T-helper 17 cell (primary cell): ENCODE data around the gene DMRT2. TPM values are rescaled to one million over a fixed set of nuclear protein-coding genes. Genes with fewer than 3 reads are reported as not detected.

Experiments used
- ATAC-seq: fragments of 150-1000 bp; cut with Tn5 transposase; 2 replicates; pipeline ENCODE4 v1.10.0; 2021; ENCODE audit warnings: mild to moderate bottlenecking, moderate library complexity
- DNase-seq, 3 donors: peaks; one replicate each; pipeline versions ENCODE4 v3.0.0 to v3.0.0-alpha.2; 2020 to 2021
- H3K9me3 ChIP-seq: one replicate; pipeline ENCODE4 v1.7.0; 2013; ENCODE audit warnings: low read length, mild to moderate bottlenecking; ENCODE audit not compliant: control insufficient read depth, poor library complexity, severe bottlenecking
- H3K27ac Mint-ChIP-seq: one replicate; pipeline ENCODE4 v1.8.0; 2022; ENCODE audit warnings: mild to moderate bottlenecking, moderate library complexity, mixed read lengths
- H3K27me3 Mint-ChIP-seq: one replicate; pipeline ENCODE4 v1.8.0; 2022; ENCODE audit warnings: mixed read lengths
- H3K36me3 Mint-ChIP-seq: one replicate; pipeline ENCODE4 v1.8.0; 2022; ENCODE audit warnings: low read depth, mixed read lengths
- H3K4me1 Mint-ChIP-seq: one replicate; pipeline ENCODE4 v1.8.0; 2022; ENCODE audit warnings: mild to moderate bottlenecking, mixed read lengths
- H3K4me3 Mint-ChIP-seq: one replicate; pipeline ENCODE4 v1.8.0; 2022; ENCODE audit warnings: mild to moderate bottlenecking, moderate library complexity, mixed read lengths
- total RNA-seq, 4 donors: library from RNA in 2 of 4; stranded (reverse) in 2 of 4; gene quantifications; one replicate each; pipeline ENCODE4 v1.2.3 and lab custom pipeline; 2022 to 2026

The DMRT2 gene
- total RNA-seq, 2 donors from 2014 or later = not detected

- H3K4me3 Mint-ChIP-seq = peak overlapping the region; percentile 75
- H3K9me3 ChIP-seq = no peaks in the 10 kb centered on the region
- ATAC-seq (peak; percentile 57), DNase-seq (no peak)
- peaks cover 7% of the 10 kb centered on the region for H3K36me3 Mint-ChIP-seq
- H3K27ac Mint-ChIP-seq = no peak overlapping the region
- H3K27me3 Mint-ChIP-seq = peaks cover 86% of the 10 kb centered on the region
- H3K4me1 Mint-ChIP-seq = peaks cover 32% of the 10 kb centered on the region
Observed at GRCh38 chr9:1051584-1052275, 1.6 kb downstream of the DMRT2 start.

GRCh38 chr9:1052365-1053281 lies 2.5 kb downstream of the DMRT2 start:
- H3K27ac Mint-ChIP-seq = no peak overlapping the region
- DNase-seq = no peak
- H3K4me3 Mint-ChIP-seq = peak overlapping the region; percentile 75

GRCh38 chr9:1053282-1053621 lies 3.1 kb downstream of the DMRT2 start:
- peaks cover 3% of the 10 kb centered on the region for H3K36me3 Mint-ChIP-seq
- ATAC-seq = no peak
- no peak for DNase-seq
- H3K27me3 Mint-ChIP-seq = peaks cover 74% of the 10 kb centered on the region
- H3K4me1 Mint-ChIP-seq = peaks cover 17% of the 10 kb centered on the region
- H3K4me3 Mint-ChIP-seq = no peak overlapping the region
- no peaks in the 10 kb centered on the region for H3K9me3 ChIP-seq
- H3K27ac Mint-ChIP-seq = no peak overlapping the region

More at GRCh38 chr9:1052365-1053281, 2.5 kb downstream of the DMRT2 start:
- Mint-ChIP-seq H3K27me3 (peaks cover 80% of the 10 kb centered on the region), H3K4me1 (peaks cover 23% of the 10 kb centered on the region), H3K36me3 (peaks cover 5% of the 10 kb centered on the region)
- H3K9me3 ChIP-seq = no peaks in the 10 kb centered on the region
- ATAC-seq = no peak

GRCh38 chr9:1053986-1054425 lies 3.8 kb downstream of the DMRT2 start:
- Mint-ChIP-seq H3K27ac (no peak overlapping the region), H3K4me3 (no peak overlapping the region)
- no peak for ATAC-seq

GRCh38 chr9:1055166-1055565 lies 5.0 kb downstream of the DMRT2 start:
- Mint-ChIP-seq H3K36me3 (no peaks in the 10 kb centered on the region), H3K4me3 (no peak overlapping the region), H3K4me1 (peaks cover 9% of the 10 kb centered on the region), H3K27ac (no peak overlapping the region), H3K27me3 (peaks cover 58% of the 10 kb centered on the region)
- DNase-seq = no peak
- no peaks in the 10 kb centered on the region for H3K9me3 ChIP-seq
- ATAC-seq = no peak

More at GRCh38 chr9:1053986-1054425, 3.8 kb downstream of the DMRT2 start:
- peaks cover 3% of the 10 kb centered on the region for H3K36me3 Mint-ChIP-seq
- peaks cover 67% of the 10 kb centered on the region for H3K27me3 Mint-ChIP-seq
- no peaks in the 10 kb centered on the region for H3K9me3 ChIP-seq
- peaks cover 15% of the 10 kb centered on the region for H3K4me1 Mint-ChIP-seq
- DNase-seq = no peak

- no peaks in the 10 kb centered on the region for H3K36me3 Mint-ChIP-seq
- H3K4me1 Mint-ChIP-seq = no peaks in the 10 kb centered on the region
- no peak overlapping the region for H3K4me3 Mint-ChIP-seq
- no peaks in the 10 kb centered on the region for H3K9me3 ChIP-seq
- no peak for DNase-seq
- peaks cover 52% of the 10 kb centered on the region for H3K27me3 Mint-ChIP-seq
- H3K27ac Mint-ChIP-seq = no peak overlapping the region
- no peak for ATAC-seq
Observed at GRCh38 chr9:1057910-1058309, 7.8 kb downstream of the DMRT2 start.

GRCh38 chr9:1058826-1059487 lies 8.8 kb downstream of the DMRT2 start:
- H3K9me3 ChIP-seq = no peaks in the 10 kb centered on the region
- Mint-ChIP-seq H3K4me3 (no peak overlapping the region), H3K27me3 (peaks cover 48% of the 10 kb centered on the region), H3K27ac (no peak overlapping the region), H3K4me1 (no peaks in the 10 kb centered on the region), H3K36me3 (no peaks in the 10 kb centered on the region)
- no peak for DNase-seq
- ATAC-seq = no peak

GRCh38 chr9:1065130-1065529 lies 15.0 kb downstream of the DMRT2 start:
- Mint-ChIP-seq H3K4me1 (no peaks in the 10 kb centered on the region), H3K36me3 (peaks cover 3% of the 10 kb centered on the region), H3K27me3 (peaks cover 27% of the 10 kb centered on the region), H3K4me3 (no peak overlapping the region), H3K27ac (no peak overlapping the region)
- ATAC-seq = no peak
- no peaks in the 10 kb centered on the region for H3K9me3 ChIP-seq
- no peak for DNase-seq

GRCh38 chr9:1070692-1071091 lies 20.5 kb downstream of the DMRT2 start:
- H3K9me3 ChIP-seq = no peaks in the 10 kb centered on the region
- H3K4me1 Mint-ChIP-seq = peaks cover 2% of the 10 kb centered on the region
- no peak overlapping the region for H3K27ac Mint-ChIP-seq
- H3K36me3 Mint-ChIP-seq = peaks cover 3% of the 10 kb centered on the region
- H3K4me3 Mint-ChIP-seq = no peak overlapping the region
- peaks cover 6% of the 10 kb centered on the region for H3K27me3 Mint-ChIP-seq
- ATAC-seq (no peak), DNase-seq (no peak)

GRCh38 chr9:1071730-1072129 lies 21.6 kb downstream of the DMRT2 start:
- no peak overlapping the region for H3K27ac Mint-ChIP-seq
- ATAC-seq (no peak), DNase-seq (no peak)
- H3K4me3 Mint-ChIP-seq = no peak overlapping the region
- H3K36me3 Mint-ChIP-seq = peaks cover 6% of the 10 kb centered on the region
- peaks cover 13% of the 10 kb centered on the region for H3K27me3 Mint-ChIP-seq
- H3K4me1 Mint-ChIP-seq = peaks cover 2% of the 10 kb centered on the region
- H3K9me3 ChIP-seq = no peaks in the 10 kb centered on the region

GRCh38 chr9:1073497-1073896 lies 23.3 kb downstream of the DMRT2 start:
- DNase-seq = no peak
- no peak overlapping the region for H3K27ac Mint-ChIP-seq
- H3K4me1 Mint-ChIP-seq = peaks cover 2% of the 10 kb centered on the region
- no peak for ATAC-seq
- no peaks in the 10 kb centered on the region for H3K9me3 ChIP-seq
- H3K27me3 Mint-ChIP-seq = peaks cover 30% of the 10 kb centered on the region
- H3K4me3 Mint-ChIP-seq = no peak overlapping the region
- H3K36me3 Mint-ChIP-seq = peaks cover 3% of the 10 kb centered on the region

GRCh38 chr9:1077616-1078015 lies 27.5 kb downstream of the DMRT2 start:
- H3K9me3 ChIP-seq = no peaks in the 10 kb centered on the region
- Mint-ChIP-seq H3K4me3 (no peak overlapping the region), H3K27me3 (peaks cover 40% of the 10 kb centered on the region), H3K27ac (no peak overlapping the region), H3K36me3 (peaks cover 3% of the 10 kb centered on the region), H3K4me1 (no peaks in the 10 kb centered on the region)
- DNase-seq (no peak), ATAC-seq (no peak)

GRCh38 chr9:1083325-1083913 lies 33.3 kb downstream of the DMRT2 start:
- no peak for ATAC-seq
- Mint-ChIP-seq H3K27ac (no peak overlapping the region), H3K27me3 (peaks cover 43% of the 10 kb centered on the region), H3K4me3 (no peak overlapping the region), H3K4me1 (peaks cover 4% of the 10 kb centered on the region), H3K36me3 (no peaks in the 10 kb centered on the region)
- no peak for DNase-seq
- H3K9me3 ChIP-seq = no peaks in the 10 kb centered on the region
